ENCODE data around the gene TMEM9.
A peak's percentile ranks its signal among the peaks of the same experiment; 100 is the strongest.

The TMEM9 gene

DNA sequence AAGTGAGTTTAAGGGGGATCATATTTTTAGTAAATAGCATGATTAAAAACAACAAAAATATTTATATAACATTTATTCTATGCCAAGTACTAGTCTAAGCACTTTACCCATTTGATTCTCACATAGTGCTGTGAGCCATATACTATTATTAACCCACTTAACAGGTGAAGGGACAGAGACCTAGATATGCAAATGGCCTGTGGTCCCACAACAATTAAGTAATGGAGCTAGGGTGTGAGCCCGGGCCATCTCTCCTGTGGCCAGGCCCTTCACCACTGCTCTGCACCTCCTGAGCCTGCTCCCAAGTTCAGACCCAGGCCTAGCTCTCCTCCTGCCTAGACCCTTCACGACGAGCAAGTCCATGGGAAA lies 27.8 kb downstream of the TMEM9 start:
- no peak for DNase-seq

- DNase-seq = no peak
These were observed 28.5 kb downstream of the TMEM9 start for GRCh38 chr1:201125800-201126199.

DNA sequence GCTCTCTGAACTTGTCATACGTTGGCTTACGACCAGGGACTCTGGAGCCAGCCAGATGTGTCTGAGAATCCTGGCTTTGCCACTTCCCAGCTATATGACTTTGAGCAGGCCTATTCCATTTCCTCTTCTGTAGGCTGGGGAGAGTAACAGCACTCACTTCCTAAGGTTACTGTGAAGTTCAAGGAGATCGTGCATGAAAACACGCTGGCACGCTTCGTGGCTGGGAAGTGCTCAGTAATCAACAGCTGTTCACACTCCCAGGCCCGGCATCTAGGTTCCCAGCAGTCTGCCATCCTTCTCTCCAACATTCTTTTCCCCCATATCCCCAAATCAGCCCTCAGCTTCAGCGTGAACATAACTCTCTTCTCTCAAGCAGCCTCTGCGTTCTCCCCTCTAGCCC lies 29.3 kb downstream of the TMEM9 start:
- DNase-seq = no peak

GRCh38 chr1:201123866-201124265 lies 30.4 kb downstream of the TMEM9 start:
- DNase-seq = no peak

DNA sequence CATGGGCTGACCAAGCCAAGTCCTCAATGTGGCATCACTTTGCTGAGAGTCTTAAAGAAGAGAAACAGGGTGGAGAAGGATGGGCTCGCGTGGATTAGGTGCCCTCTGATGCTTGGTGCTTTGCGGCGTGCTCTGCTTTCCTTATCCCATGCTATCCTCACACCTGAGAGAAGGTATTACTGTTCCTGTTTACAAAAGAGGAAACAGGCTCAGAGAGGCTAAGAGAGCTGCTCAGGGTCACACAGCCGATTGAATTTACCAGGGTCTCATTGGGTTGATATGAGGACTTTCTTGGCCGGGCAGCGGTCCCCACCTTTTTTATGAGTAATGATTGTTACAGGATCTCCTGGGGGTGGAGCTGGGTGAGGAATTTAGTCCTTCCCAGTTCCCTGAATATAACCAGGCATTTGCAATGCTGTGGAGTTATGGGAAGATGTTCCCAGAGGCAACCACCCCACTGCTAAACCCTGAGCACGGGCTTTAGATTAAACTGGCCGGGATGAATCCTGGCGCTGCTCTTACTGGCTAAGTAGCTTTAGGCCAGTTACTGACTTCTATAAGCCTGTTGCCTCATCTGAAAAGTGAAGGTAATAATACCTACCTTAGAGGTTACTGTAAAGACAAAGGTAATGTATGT lies 31.8 kb downstream of the TMEM9 start:
- no peak for DNase-seq

DNA sequence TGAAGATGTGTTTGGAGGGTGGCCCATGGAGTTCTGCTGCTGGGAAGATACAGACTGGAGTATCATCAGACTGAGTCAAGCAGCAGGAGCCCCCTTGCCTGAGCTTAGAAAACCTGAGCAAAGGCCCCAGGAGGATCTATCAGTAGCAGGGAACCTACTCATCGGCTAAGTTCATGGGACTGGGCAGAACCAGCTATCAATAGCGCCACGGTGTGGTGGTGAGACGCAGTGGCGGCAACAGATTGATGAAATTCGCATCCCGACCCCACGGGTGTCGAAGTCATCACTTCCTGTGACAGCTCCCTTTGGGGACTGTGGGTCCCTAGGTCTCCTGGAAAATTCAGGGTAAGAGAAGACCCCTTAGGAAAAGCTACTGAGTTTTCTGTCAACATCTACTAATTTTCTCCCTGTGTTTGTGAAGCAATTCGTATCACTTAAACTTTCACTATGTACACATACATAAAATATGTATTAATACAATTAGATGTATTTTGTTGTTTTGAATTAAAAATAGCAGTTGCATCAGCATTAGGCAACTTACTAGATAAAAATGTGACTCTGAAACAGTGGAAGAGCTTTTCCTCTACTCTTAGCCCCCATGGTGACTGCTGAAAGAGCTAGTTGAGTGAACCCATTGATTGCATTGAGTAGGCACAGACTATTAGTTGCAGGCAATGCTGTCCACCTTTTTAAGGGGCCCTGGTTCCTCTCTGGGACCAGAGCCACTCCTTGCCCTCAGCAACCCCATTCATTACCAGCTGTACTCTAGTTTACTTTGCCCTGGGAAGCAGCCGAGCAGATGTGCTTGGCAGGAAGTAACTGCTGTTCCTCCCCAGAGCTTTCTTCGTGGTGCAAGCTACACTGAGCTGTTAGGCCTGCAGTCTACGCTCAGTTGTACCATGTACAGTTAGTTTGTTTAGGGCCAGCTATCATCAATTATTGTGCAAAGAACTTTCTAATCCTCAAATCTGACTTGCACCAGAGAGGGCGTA lies 34.8 kb downstream of the TMEM9 start:
- peak; percentile 8 for DNase-seq

- no peak for DNase-seq
These were observed 38.2 kb downstream of the TMEM9 start for GRCh38 chr1:201116091-201116490.

DNA sequence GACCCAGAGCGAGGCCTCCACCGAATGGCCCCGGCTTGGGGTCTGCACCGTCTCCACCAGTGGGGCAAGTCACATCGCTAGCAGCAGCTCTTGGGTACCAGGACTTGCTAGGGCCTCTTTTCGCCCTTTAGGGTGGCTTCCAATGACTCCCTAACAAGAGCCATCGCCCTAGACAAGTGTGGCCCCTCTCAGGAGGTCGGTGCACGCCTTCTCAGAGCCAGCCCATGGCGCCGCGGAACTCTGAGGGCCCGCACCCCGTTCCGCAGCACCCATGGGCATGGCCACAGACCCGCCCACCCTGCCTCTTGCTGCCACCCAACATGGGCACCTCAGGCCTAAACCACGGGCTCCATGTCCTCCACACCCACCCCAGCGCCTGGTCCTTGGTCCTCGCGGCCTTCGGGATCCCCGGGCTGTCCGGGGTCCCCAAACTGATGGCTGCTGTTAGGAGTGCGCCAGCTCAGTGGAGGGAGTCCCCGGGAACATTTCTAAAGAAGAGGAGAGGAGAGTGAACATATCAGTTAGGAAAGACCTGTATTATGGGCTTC lies 38.8 kb downstream of the TMEM9 start:
- no peak for DNase-seq

GRCh38 chr1:201114245-201115131 lies 39.8 kb downstream of the TMEM9 start:
- DNase-seq = peak; percentile 41

DNA sequence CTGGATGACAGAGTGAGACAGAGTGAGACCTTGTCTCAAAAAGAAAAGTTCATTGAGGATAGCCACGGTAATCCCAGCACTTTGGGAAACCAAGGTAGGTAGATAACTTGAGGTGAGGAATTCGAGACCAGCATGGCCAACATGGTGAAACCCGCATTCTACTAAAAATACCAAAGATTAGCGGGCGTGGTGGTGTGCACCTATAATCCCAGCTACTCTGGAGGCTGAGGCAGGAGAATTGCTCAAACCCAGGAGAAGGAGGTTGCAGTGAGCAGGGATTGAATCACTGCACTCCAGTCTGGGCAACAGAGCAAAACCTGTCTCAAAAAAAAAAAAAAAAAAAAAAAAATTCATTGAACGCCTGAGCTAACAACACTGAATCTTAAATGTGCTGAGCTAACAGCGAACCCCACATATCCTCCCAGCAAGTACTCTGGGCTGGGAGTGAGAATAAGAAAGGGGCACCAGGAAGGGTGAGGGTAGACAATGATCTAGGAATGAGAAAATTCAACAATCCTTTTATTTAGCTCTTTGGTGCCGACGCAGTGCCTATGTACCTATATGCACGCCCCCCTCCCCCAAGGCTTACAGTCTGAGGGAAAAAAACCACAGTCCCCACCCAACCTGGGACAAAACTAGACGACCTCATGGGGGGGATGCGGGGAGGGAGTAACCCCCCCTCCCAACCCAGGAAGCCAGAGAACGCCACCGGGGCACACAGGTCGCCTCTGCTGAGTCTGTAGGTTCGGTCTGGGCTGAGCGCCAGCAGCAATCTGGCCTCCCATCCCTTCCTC lies 40.6 kb downstream of the TMEM9 start:
- DNase-seq = no peak

DNA sequence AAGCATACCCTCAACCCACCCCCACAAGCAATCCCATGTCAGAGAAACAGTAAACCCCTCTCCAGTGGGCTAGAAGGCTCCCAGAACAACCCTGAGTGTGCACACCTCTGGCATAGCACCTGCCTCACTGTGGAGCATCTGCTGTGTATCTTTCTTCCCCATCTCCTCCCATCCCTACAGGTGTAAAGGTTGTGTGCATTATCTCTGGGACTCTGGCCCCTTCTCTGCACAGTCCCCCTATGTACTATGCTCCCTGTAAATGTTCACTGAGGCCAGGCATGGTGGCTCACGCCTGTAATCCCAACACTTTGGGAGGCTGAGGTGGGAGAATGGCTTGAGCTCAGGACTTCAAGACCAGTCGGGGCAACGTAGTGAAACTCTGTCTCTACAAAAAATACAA lies 41.3 kb downstream of the TMEM9 start:
- no peak for DNase-seq

DNA sequence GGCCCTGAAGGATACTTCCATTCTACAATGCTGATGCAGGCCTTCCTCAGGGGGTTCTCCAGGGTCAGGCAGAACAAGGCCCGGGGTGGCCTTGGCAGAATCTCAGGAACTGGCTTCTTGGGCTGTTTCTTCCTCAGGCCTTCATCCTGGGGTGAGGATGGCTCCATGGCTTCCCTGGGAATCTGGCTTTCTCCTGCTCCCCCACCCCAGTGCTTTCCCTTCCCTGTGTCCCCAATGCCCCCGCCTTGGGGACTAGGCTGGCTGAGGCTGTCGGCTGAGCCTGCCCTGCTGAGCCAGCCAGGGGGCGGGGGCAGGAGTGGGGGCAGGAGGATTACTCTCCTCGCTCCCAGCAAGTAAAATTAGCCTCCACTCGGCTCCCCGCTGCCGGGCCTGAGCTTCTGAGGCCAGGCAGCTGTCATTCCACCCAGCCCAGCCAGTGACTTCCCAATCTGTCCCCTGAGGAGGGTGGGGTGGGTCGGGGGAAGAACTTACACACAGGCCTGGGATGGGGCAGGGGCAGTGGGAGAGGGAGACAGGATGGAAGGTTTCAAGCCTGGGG lies 42.0 kb downstream of the TMEM9 start, which contains the start of gene CACNA1S:
TSS of gene CACNA1S (minus strand) at position 254 of the 559 bp plus-strand sequence. CDS start at position 167, 87 bp downstream.
- no peak for DNase-seq

GRCh38 chr1:201111672-201112071 lies 42.6 kb downstream of the TMEM9 start:
- no peak for DNase-seq

DNA sequence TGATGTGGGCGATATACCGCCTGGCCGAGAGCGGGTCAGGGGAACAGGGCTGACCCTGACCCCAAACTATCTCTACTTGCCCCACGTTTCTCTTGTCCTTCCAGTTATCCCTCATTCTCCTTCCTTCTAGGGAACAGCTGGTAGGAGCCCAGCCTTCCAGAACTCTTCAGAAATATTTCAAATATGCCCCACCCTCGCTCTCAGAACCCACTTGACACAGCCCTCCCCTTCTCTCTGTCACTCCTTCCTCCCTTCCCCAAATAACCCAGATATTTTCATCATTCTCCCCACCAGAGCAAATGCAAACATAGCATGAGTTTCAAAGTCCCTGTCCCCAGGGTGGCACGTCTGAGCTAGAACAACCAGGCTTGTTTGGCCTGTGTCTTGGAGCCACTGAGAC lies 43.1 kb downstream of the TMEM9 start:
- DNase-seq = no peak

DNA sequence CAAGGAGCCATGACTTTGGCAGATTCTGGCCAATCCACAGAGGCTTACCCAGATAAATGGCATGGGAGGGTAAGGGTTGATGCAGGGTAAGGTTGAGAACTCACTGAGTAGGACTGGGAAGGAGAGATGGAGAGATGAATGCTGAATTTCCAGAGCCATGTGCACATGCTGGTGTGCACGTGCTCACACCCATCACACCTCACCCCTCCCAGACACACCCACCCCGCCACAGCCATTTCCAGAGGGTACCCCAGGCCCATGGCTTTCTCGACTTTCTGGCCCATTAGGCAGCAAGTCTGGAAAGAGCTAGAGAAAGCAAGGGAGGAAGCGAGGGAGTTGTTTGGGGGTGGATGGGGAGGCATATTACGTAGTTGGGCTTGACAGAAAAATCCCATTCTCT lies 43.7 kb downstream of the TMEM9 start:
- no peak for DNase-seq

GRCh38 chr1:201110138-201110537 lies 44.1 kb downstream of the TMEM9 start:
- DNase-seq = no peak

DNA sequence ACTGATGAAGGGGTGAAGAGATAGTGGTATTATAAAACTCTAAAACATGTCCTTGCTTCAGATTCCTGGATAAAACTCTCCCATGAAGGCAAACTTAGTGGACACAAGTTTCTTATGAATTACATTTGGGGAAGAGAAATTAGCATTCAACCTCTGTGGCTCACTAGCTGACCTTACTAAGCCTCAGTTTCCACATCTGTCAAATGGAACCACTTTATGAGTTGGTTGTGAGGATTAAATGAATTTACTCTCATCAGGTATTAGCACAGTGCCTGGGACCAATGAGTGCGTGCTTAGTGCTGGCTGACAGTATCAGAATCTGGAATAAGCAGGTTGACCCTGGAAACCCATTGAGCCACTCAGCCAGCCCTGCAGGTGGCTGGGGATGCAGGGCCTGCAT lies 44.6 kb downstream of the TMEM9 start:
- no peak for DNase-seq

GRCh38 chr1:201108614-201109013 lies 45.7 kb downstream of the TMEM9 start:
- no peak for DNase-seq

DNA sequence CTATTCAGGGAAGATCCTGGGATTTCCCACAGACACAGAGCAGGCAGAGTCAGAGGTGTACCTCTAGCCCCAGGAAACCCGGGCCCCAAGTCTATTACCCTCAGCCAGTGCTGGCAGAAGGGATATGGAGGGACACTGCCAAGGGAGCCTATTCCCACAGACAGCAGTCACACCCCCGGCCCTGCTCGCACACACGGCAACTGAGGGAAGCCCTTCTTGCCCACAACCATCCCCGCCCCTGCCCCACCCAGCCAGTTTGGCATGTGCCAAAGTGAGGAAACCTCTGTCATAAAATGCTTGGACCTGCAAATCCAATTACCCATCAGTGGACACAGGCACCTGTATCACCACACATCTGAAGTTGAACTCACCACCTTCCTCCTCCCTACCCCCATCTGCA lies 48.6 kb downstream of the TMEM9 start:
- DNase-seq = no peak

DNA sequence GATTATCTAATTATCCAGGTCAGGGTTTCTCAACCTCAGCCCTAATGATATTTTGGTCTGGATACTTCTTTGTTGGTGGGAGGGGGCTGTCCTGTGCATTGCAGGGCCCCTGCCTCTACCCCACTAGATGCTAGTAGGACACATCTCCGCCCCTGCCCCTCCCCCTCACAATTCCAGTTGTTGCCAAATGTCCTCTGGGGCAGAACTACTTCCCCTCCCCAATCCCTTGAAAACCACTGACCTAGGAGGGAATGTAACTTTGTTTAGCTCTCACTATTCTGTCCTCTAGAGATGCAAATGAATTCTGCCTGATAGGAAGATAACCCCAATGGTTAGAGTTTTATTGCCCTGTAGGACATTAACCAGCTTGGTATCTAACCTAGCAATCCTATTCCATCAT lies 50.1 kb downstream of the TMEM9 start:
- no peak for DNase-seq

DNA sequence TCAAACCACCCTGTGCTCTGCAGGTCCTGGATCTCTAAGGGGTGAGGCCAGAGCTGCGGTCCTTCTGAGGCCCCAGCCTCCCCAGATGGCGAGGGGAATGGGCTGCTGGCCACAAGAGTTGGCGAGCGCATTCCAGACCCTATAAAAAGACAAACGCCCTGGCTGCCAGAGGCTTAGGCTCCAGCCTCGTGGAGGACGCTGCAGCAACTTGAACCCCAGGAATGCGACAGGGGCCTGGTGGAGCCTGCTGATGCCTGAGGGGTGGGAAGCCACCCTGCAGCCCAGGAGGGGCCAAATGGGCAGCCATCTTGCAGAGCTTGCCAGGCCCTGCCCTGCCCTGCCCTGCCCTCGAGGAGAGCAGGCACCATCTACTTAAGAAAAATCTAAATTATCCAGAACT lies 50.6 kb downstream of the TMEM9 start:
- DNase-seq = no peak

All from effector CD8-positive, alpha-beta T cell (primary cell).